ENCODE data around the gene NR1D1.

The NR1D1 gene

DNA sequence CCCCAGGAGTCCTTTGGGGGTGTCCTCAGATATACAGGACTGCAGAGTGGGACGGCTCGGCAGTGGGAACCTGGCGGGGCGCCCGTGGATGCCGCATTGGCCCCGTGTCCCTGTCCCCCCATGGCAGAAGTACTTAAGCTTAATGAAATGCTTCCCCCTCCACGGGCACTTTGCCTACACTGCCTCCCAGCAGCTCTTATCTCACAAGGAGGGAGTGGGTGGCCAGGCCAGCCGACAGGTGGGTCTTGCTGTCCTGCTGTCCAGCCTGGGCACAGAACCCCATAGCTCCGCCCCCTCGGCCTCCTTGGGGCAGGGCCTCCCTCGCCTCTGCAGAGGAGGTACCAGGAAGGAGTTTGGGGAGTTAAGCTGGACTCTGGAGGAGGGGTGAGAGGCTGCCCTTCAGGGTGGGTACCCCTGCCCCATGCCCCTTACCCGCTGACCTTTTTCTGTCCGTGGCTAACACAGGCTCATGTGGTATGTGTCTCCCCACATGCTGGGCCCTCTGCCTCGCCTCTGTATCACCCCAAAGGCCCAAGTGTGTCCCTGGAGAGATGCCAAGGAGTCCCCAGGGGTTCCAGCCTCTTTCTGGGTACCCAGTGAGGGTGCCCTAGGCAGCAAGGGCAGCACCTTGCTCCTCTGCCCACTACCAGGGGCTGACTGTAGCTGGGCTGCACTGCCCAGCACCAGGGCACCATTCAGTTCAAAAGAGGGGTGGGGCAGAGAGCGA lies 28.9 kb downstream of the NR1D1 start:
- no peak overlapping the region for H3K4me2 ChIP-seq (ENCODE audit: low read length)
- H3K9me2 ChIP-seq (replicated peaks; ENCODE audit: control insufficient read depth, low read length) = no peaks in the 10 kb centered on the region
- no peaks in the 10 kb centered on the region for H3F3A ChIP-seq (ENCODE audit: control insufficient read depth, insufficient read depth)
- H3K9me3 ChIP-seq (ENCODE audit: control insufficient read depth, insufficient read depth, low read length) = no peaks in the 10 kb centered on the region
- H3K27ac ChIP-seq (ENCODE audit: low read depth, low read length) = no peak overlapping the region
- H3K36me3 ChIP-seq (ENCODE audit: control insufficient read depth, low read length) = no peaks in the 10 kb centered on the region
- H3K27me3 ChIP-seq (ENCODE audit: control insufficient read depth, low read length) = no peaks in the 10 kb centered on the region
- H3K79me2 ChIP-seq (ENCODE audit: control insufficient read depth, low read length) = no peaks in the 10 kb centered on the region
- no peak overlapping the region for H3K4me3 ChIP-seq (ENCODE audit: low read length)
- H3K4me1 ChIP-seq (ENCODE audit: control insufficient read depth, low read length) = peaks cover 52% of the 10 kb centered on the region
- TF ChIP-seq, protein P1, sequence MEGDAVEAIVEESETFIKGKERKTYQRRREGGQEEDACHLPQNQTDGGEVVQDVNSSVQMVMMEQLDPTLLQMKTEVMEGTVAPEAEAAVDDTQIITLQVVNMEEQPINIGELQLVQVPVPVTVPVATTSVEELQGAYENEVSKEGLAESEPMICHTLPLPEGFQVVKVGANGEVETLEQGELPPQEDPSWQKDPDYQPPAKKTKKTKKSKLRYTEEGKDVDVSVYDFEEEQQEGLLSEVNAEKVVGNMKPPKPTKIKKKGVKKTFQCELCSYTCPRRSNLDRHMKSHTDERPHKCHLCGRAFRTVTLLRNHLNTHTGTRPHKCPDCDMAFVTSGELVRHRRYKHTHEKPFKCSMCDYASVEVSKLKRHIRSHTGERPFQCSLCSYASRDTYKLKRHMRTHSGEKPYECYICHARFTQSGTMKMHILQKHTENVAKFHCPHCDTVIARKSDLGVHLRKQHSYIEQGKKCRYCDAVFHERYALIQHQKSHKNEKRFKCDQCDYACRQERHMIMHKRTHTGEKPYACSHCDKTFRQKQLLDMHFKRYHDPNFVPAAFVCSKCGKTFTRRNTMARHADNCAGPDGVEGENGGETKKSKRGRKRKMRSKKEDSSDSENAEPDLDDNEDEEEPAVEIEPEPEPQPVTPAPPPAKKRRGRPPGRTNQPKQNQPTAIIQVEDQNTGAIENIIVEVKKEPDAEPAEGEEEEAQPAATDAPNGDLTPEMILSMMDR (IDR thresholded peaks at IDR 0.05; ENCODE audit: low read depth, low read length, poor library complexity, severe bottlenecking) = no peak
- no peak for TF ChIP-seq EZH2phosphoT487 (IDR thresholded peaks at IDR 0.05; ENCODE audit: borderline replicate concordance, low read length)
- no peaks in the 10 kb centered on the region for H4K20me1 ChIP-seq (ENCODE audit: control insufficient read depth, insufficient read depth, low read depth, low read length)

DNA sequence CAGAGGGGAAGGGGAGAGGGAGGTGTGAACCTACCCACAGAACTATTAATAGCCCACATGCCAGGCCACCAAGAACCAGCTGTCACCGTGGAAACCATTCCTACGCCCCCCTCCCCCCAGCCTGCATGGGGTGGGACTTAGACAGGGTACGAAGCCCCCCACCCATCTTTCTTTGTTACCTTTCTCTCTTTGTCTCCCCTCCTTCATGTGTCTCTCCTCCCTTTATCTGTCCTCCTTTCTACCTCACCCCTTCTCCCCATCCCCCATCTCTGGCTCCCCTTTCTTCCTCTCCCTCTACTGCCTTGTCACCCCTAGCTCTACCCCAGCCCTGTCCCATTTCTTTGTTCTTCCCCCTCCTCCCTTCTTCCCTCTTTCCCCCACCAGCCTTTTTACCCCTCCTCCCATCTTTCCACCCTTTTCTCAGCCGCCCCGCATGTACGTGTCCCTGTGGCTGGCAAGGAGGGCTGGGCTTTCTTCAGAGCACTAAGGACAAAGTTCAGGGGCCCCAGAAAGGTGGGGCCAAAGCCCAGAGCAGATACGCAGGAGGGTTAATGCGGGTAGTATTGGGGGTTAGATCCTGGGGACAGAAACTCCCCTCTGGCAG lies 29.6 kb downstream of the NR1D1 start:
- Histone ChIP-seq H3K4me1 (ENCODE audit: control insufficient read depth, low read length) (peaks cover 51% of the 10 kb centered on the region), H3K27ac (ENCODE audit: low read depth, low read length) (no peak overlapping the region), H3K36me3 (ENCODE audit: control insufficient read depth, low read length) (no peaks in the 10 kb centered on the region), H3K27me3 (ENCODE audit: control insufficient read depth, low read length) (no peaks in the 10 kb centered on the region), H3F3A (ENCODE audit: control insufficient read depth, insufficient read depth) (no peaks in the 10 kb centered on the region), H3K4me2 (ENCODE audit: low read length) (no peak overlapping the region; the same call in 1 of the 2 replicates), H3K79me2 (ENCODE audit: control insufficient read depth, low read length) (no peaks in the 10 kb centered on the region), H3K9me2 (replicated peaks; ENCODE audit: control insufficient read depth, low read length) (no peaks in the 10 kb centered on the region), H3K4me3 (ENCODE audit: low read length) (no peak overlapping the region), H3K9me3 (ENCODE audit: control insufficient read depth, insufficient read depth, low read length) (no peaks in the 10 kb centered on the region), H4K20me1 (ENCODE audit: control insufficient read depth, insufficient read depth, low read depth, low read length) (no peaks in the 10 kb centered on the region)
- TF ChIP-seq, protein P1 (IDR thresholded peaks at IDR 0.05; ENCODE audit: low read depth, low read length, poor library complexity, severe bottlenecking) = no peak
- TF ChIP-seq EZH2phosphoT487 (IDR thresholded peaks at IDR 0.05; ENCODE audit: borderline replicate concordance, low read length) = no peak

DNA sequence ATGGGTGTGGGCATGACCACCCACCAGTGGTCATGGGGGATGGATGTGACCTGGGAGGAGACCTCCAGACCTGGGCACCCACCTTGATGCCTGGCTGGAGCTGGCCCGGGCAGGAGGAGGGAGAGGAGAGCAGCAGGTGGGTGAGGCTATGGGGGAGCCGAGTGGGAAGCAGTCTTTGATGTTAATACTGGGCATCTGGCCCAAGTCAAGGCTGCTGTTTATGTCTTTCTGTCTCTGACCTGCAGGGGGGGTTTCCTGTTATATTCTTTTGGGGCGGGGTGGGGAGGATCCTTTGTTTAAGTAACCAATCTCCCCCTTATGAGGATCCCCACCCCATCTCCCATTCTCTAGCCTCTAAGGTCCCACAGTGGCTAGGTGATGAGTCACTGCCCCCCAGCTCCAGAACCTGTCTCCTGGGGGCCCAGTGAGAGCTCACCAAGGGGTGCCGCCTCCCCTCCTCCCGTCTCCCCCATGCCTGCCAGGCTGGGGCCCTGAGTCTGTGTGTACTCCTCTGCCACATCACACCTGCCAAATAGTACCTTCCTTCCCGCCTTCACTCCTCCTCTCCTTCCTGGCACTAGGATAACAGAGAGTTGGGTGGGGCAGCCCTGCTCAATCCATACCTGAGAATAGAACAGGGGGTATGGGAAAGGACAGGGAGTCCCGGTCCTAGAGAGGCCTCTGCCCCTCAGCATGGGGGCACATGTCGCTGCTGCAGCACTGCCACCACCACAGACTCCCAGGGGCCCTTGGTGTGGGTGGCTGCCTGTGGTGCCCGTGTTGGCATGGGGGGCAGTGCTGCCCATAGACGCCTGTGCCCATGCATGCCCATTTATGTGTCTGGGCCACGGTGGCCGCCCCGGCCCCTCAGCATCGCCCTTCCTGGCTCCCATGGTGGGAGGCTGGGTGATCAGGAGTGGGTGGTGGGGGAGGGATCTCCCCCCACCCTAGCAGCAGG lies 30.4 kb downstream of the NR1D1 start:
- no peaks in the 10 kb centered on the region for H3K27me3 ChIP-seq (ENCODE audit: control insufficient read depth, low read length)
- H3K36me3 ChIP-seq (ENCODE audit: control insufficient read depth, low read length) = no peaks in the 10 kb centered on the region
- H3K4me2 ChIP-seq (ENCODE audit: low read length) = peak overlapping the region; percentile 66
- H3F3A ChIP-seq (ENCODE audit: control insufficient read depth, insufficient read depth) = no peaks in the 10 kb centered on the region
- TF ChIP-seq, protein P1 (IDR thresholded peaks at IDR 0.05; ENCODE audit: low read depth, low read length, poor library complexity, severe bottlenecking) = peak; percentile 49
- TF ChIP-seq EZH2phosphoT487 (IDR thresholded peaks at IDR 0.05; ENCODE audit: borderline replicate concordance, low read length) = no peak
- H3K27ac ChIP-seq (ENCODE audit: low read depth, low read length) = no peak overlapping the region
- H3K9me3 ChIP-seq (ENCODE audit: control insufficient read depth, insufficient read depth, low read length) = no peaks in the 10 kb centered on the region
- H3K4me3 ChIP-seq (ENCODE audit: low read length) = peak overlapping the region; percentile 55
- no peaks in the 10 kb centered on the region for H3K9me2 ChIP-seq (replicated peaks; ENCODE audit: control insufficient read depth, low read length)
- H3K79me2 ChIP-seq (ENCODE audit: control insufficient read depth, low read length) = no peaks in the 10 kb centered on the region
- H4K20me1 ChIP-seq (ENCODE audit: control insufficient read depth, insufficient read depth, low read depth, low read length) = no peaks in the 10 kb centered on the region
- peaks cover 47% of the 10 kb centered on the region for H3K4me1 ChIP-seq (ENCODE audit: control insufficient read depth, low read length)

All from DOHH2 (cell line).